C4-2B (cell line): Measurements from ENCODE around the gene KLLN.

Experiments
- CTCF ChIP-seq: fragments of 450-650 bp; conservative IDR thresholded peaks from 2 replicates; pipeline ENCODE4 v1.5.1; 2017; ENCODE audit warnings: mild to moderate bottlenecking
- ZFX ChIP-seq: fragments of 450-650 bp; IDR thresholded peaks from 2 replicates; pipeline ENCODE4 v1.6.1; 2017

- TF ChIP-seq CTCF (no peak), ZFX (no peak)
Observed at GRCh38 chr10:87836098-87836497, 27.2 kb downstream of the KLLN start.
